ENCODE results near the gene RNASEH2B.
A peak's percentile ranks its signal among the peaks of the same experiment; 100 is the strongest.

DNA sequence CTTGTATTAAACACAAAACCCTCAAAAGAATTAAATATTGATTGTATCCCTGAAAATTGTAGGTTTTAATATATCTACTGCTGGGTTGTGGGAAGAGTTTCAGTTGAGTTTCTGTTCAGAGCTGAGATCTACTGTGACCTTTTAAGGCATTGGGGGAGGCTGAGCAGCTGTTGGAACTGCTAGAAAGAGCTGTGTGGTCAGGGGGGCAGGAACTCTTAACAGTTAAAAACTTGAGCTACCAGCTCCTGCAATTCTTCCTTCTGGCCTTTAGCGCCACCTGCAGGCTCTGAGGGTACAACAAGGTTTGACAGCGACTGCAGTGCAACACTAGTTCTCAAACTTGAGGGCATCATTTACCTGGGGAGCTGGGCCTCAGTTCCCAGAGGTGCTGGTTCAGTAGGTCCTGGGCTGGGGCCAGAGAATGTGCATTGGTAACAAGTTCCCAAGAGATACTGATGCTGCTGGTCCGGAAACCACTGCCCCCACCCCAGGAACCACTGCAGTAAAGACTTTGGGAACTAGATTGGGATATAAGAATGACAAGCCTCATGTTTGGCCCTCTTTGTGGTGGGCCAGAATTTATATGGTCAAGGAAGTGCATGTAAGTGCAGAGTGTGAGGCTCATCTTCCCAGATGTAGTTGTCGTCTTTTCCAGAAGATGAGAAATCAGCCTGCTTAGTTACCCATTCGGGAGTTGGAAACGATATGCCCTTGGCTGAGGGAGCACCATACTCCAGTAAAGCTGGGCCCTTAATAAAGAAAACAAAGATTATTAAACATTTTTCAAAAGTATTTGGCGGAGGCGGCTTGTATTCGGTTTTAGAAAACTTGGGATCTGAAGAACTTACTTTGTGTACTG lies 2.6 kb downstream of the RNASEH2B start:
- TF ChIP-seq, protein P1, sequence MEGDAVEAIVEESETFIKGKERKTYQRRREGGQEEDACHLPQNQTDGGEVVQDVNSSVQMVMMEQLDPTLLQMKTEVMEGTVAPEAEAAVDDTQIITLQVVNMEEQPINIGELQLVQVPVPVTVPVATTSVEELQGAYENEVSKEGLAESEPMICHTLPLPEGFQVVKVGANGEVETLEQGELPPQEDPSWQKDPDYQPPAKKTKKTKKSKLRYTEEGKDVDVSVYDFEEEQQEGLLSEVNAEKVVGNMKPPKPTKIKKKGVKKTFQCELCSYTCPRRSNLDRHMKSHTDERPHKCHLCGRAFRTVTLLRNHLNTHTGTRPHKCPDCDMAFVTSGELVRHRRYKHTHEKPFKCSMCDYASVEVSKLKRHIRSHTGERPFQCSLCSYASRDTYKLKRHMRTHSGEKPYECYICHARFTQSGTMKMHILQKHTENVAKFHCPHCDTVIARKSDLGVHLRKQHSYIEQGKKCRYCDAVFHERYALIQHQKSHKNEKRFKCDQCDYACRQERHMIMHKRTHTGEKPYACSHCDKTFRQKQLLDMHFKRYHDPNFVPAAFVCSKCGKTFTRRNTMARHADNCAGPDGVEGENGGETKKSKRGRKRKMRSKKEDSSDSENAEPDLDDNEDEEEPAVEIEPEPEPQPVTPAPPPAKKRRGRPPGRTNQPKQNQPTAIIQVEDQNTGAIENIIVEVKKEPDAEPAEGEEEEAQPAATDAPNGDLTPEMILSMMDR (IDR thresholded peaks at IDR 0.05; ENCODE audit: low read depth, low read length, poor library complexity, severe bottlenecking), result peak; percentile 92
- TF ChIP-seq EZH2phosphoT487 (IDR thresholded peaks at IDR 0.05; ENCODE audit: borderline replicate concordance, low read length), result no peak
